ENCODE results near the gene PSD. TPM values are rescaled to one million over a fixed set of nuclear protein-coding genes. Genes with fewer than 3 reads are reported as not detected.

The PSD gene
- total and polyA plus RNA-seq, 10 of the 15 experiments (the other 5 are each of a cell fraction or from before 2014, with no cell fraction given): 0.11 to 2.0 (median 0.49) TPM; not detected in 2

DNA sequence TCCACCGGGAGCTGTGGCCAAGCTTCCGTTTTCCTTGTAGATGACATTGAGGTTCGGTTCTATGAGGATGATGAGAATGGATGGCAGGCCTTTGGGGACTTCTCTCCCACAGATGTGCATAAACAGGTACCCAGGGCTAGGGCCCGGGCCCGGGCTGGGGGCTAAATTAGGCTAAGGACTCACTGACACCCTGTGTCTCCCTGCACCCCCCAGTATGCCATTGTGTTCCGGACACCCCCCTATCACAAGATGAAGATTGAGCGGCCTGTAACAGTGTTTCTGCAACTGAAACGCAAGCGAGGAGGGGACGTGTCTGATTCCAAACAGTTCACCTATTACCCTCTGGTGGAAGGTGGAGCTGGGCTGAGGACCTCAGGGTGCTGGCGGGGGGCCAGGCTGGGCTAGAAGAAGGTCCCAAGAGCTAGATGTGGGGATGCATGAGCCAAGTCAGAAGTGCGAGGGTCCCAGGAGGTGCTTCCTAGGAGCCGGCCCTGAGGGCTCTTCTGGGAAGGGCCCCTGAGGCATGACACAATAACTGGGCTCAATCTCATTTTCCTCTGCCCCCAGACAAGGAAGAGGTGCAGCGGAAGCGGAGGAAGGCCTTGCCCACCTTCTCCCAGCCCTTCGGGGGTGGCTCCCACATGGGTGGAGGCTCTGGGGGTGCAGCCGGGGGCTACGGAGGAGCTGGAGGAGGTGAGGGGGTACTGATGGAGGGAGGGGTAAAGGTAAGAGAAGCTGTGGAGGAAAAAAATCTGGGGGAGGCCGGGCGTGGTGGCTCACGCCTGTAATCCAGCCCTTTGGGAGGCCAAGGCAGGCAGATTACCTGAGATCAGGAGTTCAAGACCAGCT is 20.2 kb downstream of the PSD start:
- ATAC-seq (no peak), FAIRE-seq (no peak), DNase-seq (ENCODE audit: low read depth, low spot score) (no peak)
- ChIA-PET RAD21 (ENCODE audit: unreplicated experiment) (interaction anchor here (0.7 to 5.8 kb wide), 9 partner anchors 11 to 229 kb away, joined by 3 to 33 read pairs (median 5); partner anchors contain the start of gene FBXL15), SMC1A (ENCODE audit: uncharacterized antibody, unreplicated experiment) (interaction anchor here (0.7 to 3.5 kb wide), 10 partner anchors 12 to 168 kb away, joined by 3 to 15 read pairs (median 4); partner anchors contain the start of gene FBXL15), CTCF (interaction anchor here (0.7 to 12.1 kb wide), 23 partner anchors 8 to 246 kb away, joined by 3 to 90 read pairs (median 4); partner anchors contain the start of genes C10orf95, CUEDC2, FBXL15 and NOLC1), POLR2A (interaction anchor here (0.6 to 6.1 kb wide), 9 partner anchors 14 to 282 kb away, joined by 3 to 42 read pairs (median 4); partner anchors contain the start of genes CUEDC2, FBXL15 and NOLC1)
- WGBS (ENCODE audit: insufficient coverage, insufficient replicate concordance, low lambda C conversion rate, missing lambda C conversion rate): 49% methylated on average over 19 of the region's 21 CpGs
- in situ Hi-C loops (cut with MboI): no loop called here
- peaks cover 4% of the 10 kb centered on the region; the same call in 1 of the 2 replicates for H4K20me1 ChIP-seq (ENCODE audit: control insufficient read depth, insufficient read depth)
- H3K79me2 ChIP-seq (ENCODE audit: control insufficient read depth, insufficient read depth, low read length): peaks cover 55% of the 10 kb centered on the region
- no peaks in the 10 kb centered on the region for H3K27me3 ChIP-seq (replicated peaks in 1 of 2; ENCODE audit: control insufficient read depth in 2 of 2, insufficient read depth in 2 of 2, low read length in 1 of 2)
- H3K36me3 ChIP-seq (ENCODE audit: control insufficient read depth in 2 of 2, insufficient read depth in 2 of 2, low read length in 1 of 2): peaks cover 17 to 41% of the 10 kb centered on the region in 2 experiments
- no peaks in the 10 kb centered on the region; the same call in 2 of the 3 replicates for H3K9me3 ChIP-seq (replicated peaks; ENCODE audit: control insufficient read depth, insufficient read depth, low read length)
- H3K27ac ChIP-seq (ENCODE audit: control insufficient read depth, insufficient read depth): no peak overlapping the region; the same call in 1 of the 2 replicates
- no peak overlapping the region; the same call in 1 of the 2 replicates for H3K9ac ChIP-seq (ENCODE audit: control insufficient read depth, insufficient read depth, low read length)
- peak overlapping the region; percentile 90 for H3K4me2 ChIP-seq (ENCODE audit: control insufficient read depth, insufficient read depth)
- no TSS peak for BruUV-seq (replicated peaks)
- peaks cover 20% of the 10 kb centered on the region for H3K4me1 ChIP-seq (ENCODE audit: control insufficient read depth, insufficient read depth, low read length)
- H2AFZ ChIP-seq (ENCODE audit: control insufficient read depth, low read depth, low read length): no peak overlapping the region
- intact Hi-C loops (cut with micrococcal nuclease; ENCODE audit: unreplicated experiment): loop anchor here (2.0 to 10.0 kb wide), 2 partner anchors 168 to 246 kb away; partner anchors contain the start of gene TRIM8
- H3K4me3 ChIP-seq: peak overlapping the region; percentile 67
- TF ChIP-seq STAT3 (IDR thresholded peaks at IDR 0.05; ENCODE audit: low read depth, low read length) (no peak), MEF2A (IDR thresholded peaks at IDR 0.05; ENCODE audit: insufficient read depth, low read depth, low read length) (no peak), SMC3 (IDR thresholded peaks at IDR 0.05; ENCODE audit: borderline replicate concordance, low read length) (no peak), ASH2L (IDR thresholded peaks at IDR 0.05; ENCODE audit: borderline replicate concordance, low read depth) (no peak), SREBF1 (IDR thresholded peaks at IDR 0.05; ENCODE audit: low read length) (no peak), TBL1XR1 (IDR thresholded peaks at IDR 0.05; ENCODE audit: low read depth, low read length) (no peak), RFX5 (IDR thresholded peaks at IDR 0.05; ENCODE audit: low read depth, low read length) (no peak), POLR2AphosphoS2 (IDR thresholded peaks at IDR 0.05; ENCODE audit: low read depth, low read length) (no peak), TARDBP (IDR thresholded peaks at IDR 0.05; ENCODE audit: borderline replicate concordance) (no peak), NRF1 (conservative IDR thresholded peaks at IDR 0.05; ENCODE audit: low read depth, low read length) (no peak), CREM (IDR thresholded peaks at IDR 0.05; ENCODE audit: low read depth) (no peak), FOS (IDR thresholded peaks at IDR 0.05; ENCODE audit: borderline replicate concordance, extremely low read depth, insufficient read length) (no peak), SIN3A (IDR thresholded peaks at IDR 0.05; ENCODE audit: low read depth, low read length) (no peak)
- TF ChIP-seq, protein P1, sequence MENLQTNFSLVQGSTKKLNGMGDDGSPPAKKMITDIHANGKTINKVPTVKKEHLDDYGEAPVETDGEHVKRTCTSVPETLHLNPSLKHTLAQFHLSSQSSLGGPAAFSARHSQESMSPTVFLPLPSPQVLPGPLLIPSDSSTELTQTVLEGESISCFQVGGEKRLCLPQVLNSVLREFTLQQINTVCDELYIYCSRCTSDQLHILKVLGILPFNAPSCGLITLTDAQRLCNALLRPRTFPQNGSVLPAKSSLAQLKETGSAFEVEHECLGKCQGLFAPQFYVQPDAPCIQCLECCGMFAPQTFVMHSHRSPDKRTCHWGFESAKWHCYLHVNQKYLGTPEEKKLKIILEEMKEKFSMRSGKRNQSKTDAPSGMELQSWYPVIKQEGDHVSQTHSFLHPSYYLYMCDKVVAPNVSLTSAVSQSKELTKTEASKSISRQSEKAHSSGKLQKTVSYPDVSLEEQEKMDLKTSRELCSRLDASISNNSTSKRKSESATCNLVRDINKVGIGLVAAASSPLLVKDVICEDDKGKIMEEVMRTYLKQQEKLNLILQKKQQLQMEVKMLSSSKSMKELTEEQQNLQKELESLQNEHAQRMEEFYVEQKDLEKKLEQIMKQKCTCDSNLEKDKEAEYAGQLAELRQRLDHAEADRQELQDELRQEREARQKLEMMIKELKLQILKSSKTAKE (IDR thresholded peaks at IDR 0.05; ENCODE audit: low read depth, poor library complexity, severe bottlenecking): no peak
- TF ChIP-seq, protein P2, sequence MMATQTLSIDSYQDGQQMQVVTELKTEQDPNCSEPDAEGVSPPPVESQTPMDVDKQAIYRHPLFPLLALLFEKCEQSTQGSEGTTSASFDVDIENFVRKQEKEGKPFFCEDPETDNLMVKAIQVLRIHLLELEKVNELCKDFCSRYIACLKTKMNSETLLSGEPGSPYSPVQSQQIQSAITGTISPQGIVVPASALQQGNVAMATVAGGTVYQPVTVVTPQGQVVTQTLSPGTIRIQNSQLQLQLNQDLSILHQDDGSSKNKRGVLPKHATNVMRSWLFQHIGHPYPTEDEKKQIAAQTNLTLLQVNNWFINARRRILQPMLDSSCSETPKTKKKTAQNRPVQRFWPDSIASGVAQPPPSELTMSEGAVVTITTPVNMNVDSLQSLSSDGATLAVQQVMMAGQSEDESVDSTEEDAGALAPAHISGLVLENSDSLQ (IDR thresholded peaks at IDR 0.05): no peak
- TF ChIP-seq, protein P3, sequence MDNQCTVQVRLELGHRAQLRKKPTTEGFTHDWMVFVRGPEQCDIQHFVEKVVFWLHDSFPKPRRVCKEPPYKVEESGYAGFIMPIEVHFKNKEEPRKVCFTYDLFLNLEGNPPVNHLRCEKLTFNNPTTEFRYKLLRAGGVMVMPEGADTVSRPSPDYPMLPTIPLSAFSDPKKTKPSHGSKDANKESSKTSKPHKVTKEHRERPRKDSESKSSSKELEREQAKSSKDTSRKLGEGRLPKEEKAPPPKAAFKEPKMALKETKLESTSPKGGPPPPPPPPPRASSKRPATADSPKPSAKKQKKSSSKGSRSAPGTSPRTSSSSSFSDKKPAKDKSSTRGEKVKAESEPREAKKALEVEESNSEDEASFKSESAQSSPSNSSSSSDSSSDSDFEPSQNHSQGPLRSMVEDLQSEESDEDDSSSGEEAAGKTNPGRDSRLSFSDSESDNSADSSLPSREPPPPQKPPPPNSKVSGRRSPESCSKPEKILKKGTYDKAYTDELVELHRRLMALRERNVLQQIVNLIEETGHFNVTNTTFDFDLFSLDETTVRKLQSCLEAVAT (IDR thresholded peaks at IDR 0.05): no peak

Measured in GM12878 (cell line).